ENCODE results near the gene RNF8.
"Not testable (repeated sequence)": the region's sequence is repeated elsewhere in the genome, so short reads cannot be mapped to it uniquely, and the experiment has no call there.

RNF8 gene

DNA sequence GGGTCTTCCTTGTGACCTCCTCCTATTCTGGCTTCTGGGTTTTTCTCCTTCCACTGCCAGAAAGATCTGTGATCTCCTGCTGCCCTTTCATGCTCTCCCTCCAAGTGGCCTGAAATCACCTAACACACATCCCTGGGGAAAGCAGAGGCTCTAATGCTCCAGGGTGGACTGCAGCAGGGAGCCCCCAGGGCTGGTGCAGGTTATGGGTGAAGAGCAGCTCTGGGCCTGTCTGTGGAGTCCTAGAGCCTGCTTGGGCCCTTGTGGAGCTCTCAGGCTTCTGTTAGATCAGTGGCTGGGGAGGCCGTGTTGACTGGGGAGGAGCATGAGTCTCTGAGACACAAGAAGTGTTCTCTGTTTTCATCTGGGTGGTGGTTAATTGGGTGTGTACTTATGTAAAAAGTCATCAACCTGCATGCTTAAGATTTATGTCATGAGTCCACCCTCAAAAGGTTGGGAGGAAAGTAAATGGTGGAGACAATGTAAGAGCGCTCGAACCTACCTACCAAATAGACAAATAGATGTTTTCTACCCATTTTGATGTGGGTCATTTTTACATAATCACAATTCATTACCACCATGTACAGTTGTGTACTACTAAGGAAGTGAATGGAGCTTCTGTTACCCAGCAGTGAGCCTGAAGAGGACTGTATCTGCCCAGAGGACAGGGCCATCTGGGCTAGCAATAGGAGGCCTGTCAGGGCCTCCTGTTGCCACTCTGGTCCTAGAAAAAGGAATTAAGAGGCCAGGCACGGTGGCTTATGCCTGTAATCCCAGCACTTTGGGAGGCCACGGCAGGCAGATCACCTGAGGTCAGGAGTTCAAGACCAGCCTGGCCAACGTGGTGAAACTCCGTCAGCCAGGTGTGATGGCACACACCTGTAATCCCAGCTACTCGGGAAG, 32.0 kb upstream of the RNF8 start:
- DNase-seq: no peak

GRCh38 chr6:37323580-37323979, 30.2 kb upstream of the RNF8 start:
- DNase-seq: no peak

- DNase-seq: peak; percentile 7
Observed at GRCh38 chr6:37324131-37325033, 29.4 kb upstream of the RNF8 start.

GRCh38 chr6:37330345-37330744, 23.4 kb upstream of the RNF8 start:
- not testable (repeated sequence) for DNase-seq

- DNase-seq: no peak
Observed at GRCh38 chr6:37331047-37331446, 22.7 kb upstream of the RNF8 start.

DNA sequence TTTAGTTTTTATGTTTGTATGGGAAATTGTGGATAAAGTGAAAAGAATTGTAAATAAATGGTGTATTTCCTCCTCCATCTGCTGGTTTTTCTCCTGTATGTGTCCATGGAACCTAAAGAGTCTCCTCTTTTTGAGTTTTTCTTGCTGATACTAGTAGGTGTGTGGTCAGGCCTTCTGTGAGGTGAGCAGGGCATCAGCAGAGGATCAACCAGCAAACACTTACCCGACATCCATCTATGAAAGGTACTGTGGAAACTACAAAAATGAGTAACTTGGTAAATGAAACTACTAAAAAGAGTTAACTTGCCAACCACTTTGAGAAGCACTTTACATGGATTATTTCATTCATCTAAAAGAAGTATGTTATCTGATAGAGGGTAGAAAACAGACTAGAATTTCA, 20.9 kb upstream of the RNF8 start:
- DNase-seq: no peak

DNA sequence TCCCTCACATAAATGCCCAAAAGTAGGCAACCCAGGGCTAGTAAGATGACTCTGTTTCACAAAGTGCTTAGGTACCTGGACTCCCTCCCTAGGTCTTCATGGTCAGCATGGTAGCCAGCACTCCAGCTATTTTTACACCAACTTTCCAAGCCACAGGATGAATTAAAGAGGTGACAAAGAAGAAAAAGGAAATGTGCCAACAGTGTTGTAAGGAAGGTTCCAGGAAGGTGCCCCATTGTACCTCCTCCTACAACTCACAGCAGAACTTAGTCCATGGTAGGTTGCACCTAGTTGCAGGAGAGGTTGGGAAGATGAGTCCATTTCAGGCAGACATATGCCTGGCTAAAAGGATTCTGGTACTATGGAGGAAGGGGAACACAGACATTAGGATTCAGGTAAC, 19.7 kb upstream of the RNF8 start:
- DNase-seq: no peak

GRCh38 chr6:37338317-37338716, 15.5 kb upstream of the RNF8 start:
- DNase-seq: not testable (repeated sequence)

GRCh38 chr6:37338745-37339255, 15.0 kb upstream of the RNF8 start:
- no peak for DNase-seq

GRCh38 chr6:37339741-37340638, 13.8 kb upstream of the RNF8 start:
- no peak for DNase-seq

DNA sequence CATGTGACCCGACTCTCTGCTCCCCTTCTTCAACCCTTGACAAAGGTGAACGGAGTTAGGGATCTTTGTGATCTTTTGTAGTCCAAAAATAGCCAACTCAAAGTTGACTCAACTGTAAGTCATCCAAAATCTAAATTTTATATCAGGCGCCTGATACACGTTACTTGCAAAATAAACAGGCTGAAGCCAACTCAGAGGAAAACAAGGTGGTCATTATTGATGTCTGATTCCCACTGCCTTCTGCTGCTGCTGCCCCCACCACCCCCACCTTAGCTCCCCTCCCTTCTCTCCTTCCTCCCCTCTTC, 13.2 kb upstream of the RNF8 start:
- DNase-seq: no peak

DNA sequence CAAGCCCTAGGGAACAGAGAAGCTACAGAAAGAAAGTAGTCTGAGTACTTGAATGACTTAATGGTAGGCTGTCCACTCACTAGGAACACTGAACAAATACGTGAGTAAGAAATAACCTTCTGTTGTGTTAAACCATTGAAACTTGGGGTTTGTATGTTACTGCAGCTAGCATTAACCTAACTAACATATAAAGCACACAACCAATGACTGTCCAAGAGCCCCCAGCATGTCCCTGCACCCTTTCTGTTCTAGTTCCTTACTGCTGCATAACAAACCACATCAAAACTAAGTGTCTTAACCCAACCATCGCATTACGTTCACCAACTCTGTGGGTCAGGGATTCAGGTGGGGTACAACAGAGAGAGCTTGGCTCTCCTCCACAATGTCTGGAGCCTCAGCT, 10.5 kb upstream of the RNF8 start:
- no peak for DNase-seq

DNA sequence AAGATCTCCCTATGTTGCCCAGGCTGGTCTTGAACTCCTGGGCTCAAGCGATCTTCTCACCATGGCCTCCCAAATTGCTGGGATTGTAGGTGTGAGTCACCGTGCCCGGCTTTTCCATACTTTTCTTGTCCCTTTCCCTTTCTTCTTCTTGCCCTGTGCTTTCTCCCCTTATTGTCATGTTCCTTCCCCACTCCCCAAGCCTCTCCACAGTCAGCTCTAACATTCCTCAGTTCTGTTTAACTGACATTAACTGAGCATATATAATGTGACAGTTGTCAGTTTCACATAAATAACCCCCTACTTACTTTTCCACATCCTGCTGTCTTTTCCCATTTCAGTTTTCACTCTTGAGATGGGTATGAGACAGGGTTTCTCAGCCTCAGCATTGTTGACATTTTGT, 9.5 kb upstream of the RNF8 start:
- no peak for DNase-seq

DNA sequence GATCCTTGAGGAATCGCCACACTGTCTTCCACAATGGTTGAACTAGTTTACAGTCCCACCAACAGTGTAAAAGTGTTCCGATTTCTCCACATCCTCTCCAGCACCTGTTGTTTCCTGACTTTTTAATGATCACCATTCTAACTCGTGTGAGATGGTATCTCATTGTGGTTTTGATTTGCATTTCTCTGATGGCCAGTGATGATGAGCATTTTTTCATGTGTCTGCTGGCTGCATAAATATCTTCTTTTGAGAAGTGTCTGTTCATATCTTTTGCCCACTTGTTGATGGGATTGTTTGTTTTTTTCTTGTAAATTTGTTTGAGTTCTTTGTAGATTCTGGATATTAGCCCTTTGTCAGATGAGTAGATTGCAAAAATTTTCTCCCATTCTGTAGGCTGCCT, 8.0 kb upstream of the RNF8 start:
- not testable (repeated sequence) for DNase-seq

DNA sequence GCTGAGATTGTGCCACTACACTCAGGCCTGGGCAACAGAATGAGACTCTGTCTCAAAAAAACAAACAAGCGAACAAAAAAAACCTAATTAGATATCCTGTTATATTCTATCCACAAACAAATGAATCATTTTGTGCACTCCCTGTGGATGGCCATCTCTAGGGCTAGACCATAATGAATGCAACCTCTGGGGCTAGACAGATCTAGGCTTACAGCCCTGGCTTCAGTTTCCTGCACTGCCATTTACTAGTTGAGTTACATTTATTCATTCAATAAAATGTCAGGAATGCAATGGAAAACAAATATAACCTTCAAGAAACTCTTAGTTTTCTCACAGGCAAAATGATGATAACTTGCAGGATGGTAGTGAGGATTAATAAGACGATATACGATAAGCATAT, 6.6 kb upstream of the RNF8 start:
- DNase-seq: no peak

DNA sequence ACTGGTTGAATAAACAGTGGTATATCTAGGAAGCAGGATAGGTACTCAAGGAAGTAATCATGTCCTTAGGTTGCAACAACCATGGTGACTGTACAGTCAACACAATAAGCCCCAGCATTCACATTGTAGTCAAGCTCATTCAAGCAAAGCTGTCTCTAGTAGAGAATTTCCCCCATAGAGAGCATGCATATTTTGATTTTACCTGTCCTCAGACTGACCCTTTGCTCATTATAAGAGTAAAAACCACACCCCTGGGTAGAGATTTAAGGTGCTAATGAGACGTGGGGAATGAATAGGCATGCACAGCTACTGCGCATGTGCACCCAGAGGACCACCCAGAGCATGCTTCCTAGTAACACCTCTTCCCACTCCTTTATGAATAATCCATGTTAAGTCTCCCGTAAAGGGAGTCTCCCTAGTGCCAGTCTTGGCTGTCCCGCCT, 6.1 kb upstream of the RNF8 start:
- DNase-seq: no peak

DNA sequence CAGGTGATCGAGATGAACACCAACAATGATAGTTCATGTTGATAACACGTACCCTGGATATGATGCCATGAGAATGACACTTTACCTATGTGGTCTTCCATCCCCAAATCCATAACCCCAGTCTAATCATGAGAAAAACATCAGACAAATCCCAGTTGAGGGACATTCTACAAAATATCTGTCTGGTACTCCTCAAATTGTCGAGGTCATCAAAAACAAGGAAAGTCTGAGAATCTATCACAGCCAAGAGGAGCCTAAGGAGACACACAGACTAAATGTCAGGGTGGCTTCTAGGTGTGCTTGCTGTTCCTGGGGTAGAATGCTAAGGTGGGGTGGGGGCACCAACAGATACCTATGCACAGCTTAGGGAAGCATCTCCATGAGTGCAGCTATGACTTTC, 2.8 kb upstream of the RNF8 start:
- DNase-seq: no peak

GRCh38 chr6:37352384-37352783, 1.4 kb upstream of the RNF8 start:
- no peak for DNase-seq

- peak; percentile 27 for DNase-seq
Observed at GRCh38 chr6:37354526-37355384, 972 bp downstream of the RNF8 start.

GRCh38 chr6:37357288-37357687, 3.5 kb downstream of the RNF8 start:
- DNase-seq: no peak

- DNase-seq: no peak
Observed at GRCh38 chr6:37357860-37358259, 4.1 kb downstream of the RNF8 start.

DNA sequence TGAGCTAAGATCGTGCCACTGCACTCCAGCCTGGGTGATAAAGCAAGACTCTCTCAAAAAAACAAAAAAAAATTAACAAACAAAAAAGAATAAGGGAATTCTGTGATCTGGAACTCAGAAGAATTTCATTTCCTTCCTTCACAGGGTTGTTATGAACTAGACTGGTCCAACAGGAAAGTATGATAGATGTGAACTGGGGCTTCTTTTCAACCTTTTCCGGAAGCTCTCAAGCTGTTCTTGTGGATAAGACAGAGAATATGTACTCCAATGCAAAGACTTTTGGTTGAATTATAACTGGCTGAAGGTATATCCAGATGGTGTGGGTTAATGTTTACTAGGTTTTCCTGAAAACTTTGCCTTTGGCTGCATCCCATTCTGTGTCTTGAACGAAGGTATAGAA, 5.3 kb downstream of the RNF8 start:
- DNase-seq: no peak

Data from stimulated activated CD4-positive, alpha-beta T cell treated with anti-CD3 and anti-CD28 coated beads, Interleukin-4, amount 100 ng/mL, for 1 hour (primary cell).